ENCODE measurements around the gene DDR2. TPM values are rescaled to one million over a fixed set of nuclear protein-coding genes. Genes with fewer than 3 reads are reported as not detected.

DDR2 gene
- polyA plus RNA-seq, 3 donors, result 0.07 TPM; not detected in 2

GRCh38 chr1:162712317-162713029 is 80.2 kb downstream of the DDR2 start:
- no peak overlapping the region for H3K27ac ChIP-seq (ENCODE audit: low read depth in 1 of 2, low read length in 2 of 2)

GRCh38 chr1:162716123-162716522 is 83.9 kb downstream of the DDR2 start:
- no peaks in the 10 kb centered on the region for H3K36me3 Mint-ChIP-seq
- no peaks in the 10 kb centered on the region for H3K4me1 Mint-ChIP-seq
- Histone ChIP-seq H3K36me3 (replicated peaks in 1 of 2; ENCODE audit: control insufficient read depth in 1 of 2, insufficient read depth in 2 of 2, low read length in 2 of 2) (no peaks in the 10 kb centered on the region), H3K9ac (ENCODE audit: insufficient read depth, low read length, poor library complexity, severe bottlenecking) (no peak overlapping the region), H3K4me3 (replicated peaks in 1 of 3; ENCODE audit: low read depth in 2 of 3, low read length in 3 of 3) (no peak overlapping the region), H2AFZ (ENCODE audit: insufficient read depth, low read depth, low read length, poor library complexity, severe bottlenecking) (no peak overlapping the region), H3K4me2 (replicated peaks; ENCODE audit: extremely low read depth, low read length, poor library complexity, severe bottlenecking) (no peak overlapping the region), H3K9me3 (replicated peaks in 1 of 2; ENCODE audit: control insufficient read depth in 1 of 2, insufficient read depth in 1 of 2, low read length in 2 of 2) (no peaks in the 10 kb centered on the region), H4K20me1 (ENCODE audit: insufficient read depth, low read length) (no peaks in the 10 kb centered on the region), H3K27me3 (ENCODE audit: control insufficient read depth in 2 of 2, insufficient read depth in 2 of 2, low read length in 2 of 2) (no peaks in the 10 kb centered on the region), H3K4me1 (ENCODE audit: control insufficient read depth in 1 of 2, insufficient read depth in 2 of 2, low read length in 2 of 2) (no peaks in the 10 kb centered on the region), H3K79me2 (ENCODE audit: insufficient read depth, low read length) (no peaks in the 10 kb centered on the region), H3K27ac (ENCODE audit: low read depth in 1 of 2, low read length in 2 of 2) (no peak overlapping the region)
- TF ChIP-seq CTCF (IDR thresholded peaks at IDR 0.05), result no peak
- H3K4me3 Mint-ChIP-seq, result no peak overlapping the region
- DNase-seq, result no peak
- 84% methylated on average over 3 of the region's 4 CpGs for WGBS (ENCODE audit: insufficient coverage)
- intact Hi-C loops (cut with micrococcal nuclease), result no loop called here
- H3K9me3 Mint-ChIP-seq, result peaks cover 0 to 3% (median 2%) of the 10 kb centered on the region in 7 donors
- H3K27ac Mint-ChIP-seq, result no peak overlapping the region
- peaks cover 0 to 4% (median 2%) of the 10 kb centered on the region in 3 donors for H3K27me3 Mint-ChIP-seq (ENCODE audit: low read depth in 3 of 3)

More at GRCh38 chr1:162712317-162713029, 80.2 kb downstream of the DDR2 start:
- Mint-ChIP-seq H3K4me3 (no peak overlapping the region), H3K27ac (no peak overlapping the region), H3K9me3 (peaks cover 0 to 2% (median 0%) of the 10 kb centered on the region in 7 donors), H3K4me1 (no peaks in the 10 kb centered on the region), H3K27me3 (ENCODE audit: low read depth in 3 of 3) (peaks cover 0 to 5% (median 0%) of the 10 kb centered on the region in 3 donors), H3K36me3 (no peaks in the 10 kb centered on the region)
- no peak for DNase-seq
- H4K20me1 ChIP-seq (ENCODE audit: insufficient read depth, low read length), result no peaks in the 10 kb centered on the region
- H3K9ac ChIP-seq (ENCODE audit: insufficient read depth, low read length, poor library complexity, severe bottlenecking), result no peak overlapping the region
- WGBS (ENCODE audit: insufficient coverage), result 94% methylated on average over 2 of the region's 2 CpGs
- H3K79me2 ChIP-seq (ENCODE audit: insufficient read depth, low read length), result no peaks in the 10 kb centered on the region
- H2AFZ ChIP-seq (ENCODE audit: insufficient read depth, low read depth, low read length, poor library complexity, severe bottlenecking), result no peak overlapping the region
- H3K27me3 ChIP-seq (ENCODE audit: control insufficient read depth in 2 of 2, insufficient read depth in 2 of 2, low read length in 2 of 2), result no peaks in the 10 kb centered on the region
- H3K4me3 ChIP-seq (replicated peaks in 1 of 3; ENCODE audit: low read depth in 2 of 3, low read length in 3 of 3), result no peak overlapping the region
- no peaks in the 10 kb centered on the region for H3K9me3 ChIP-seq (replicated peaks in 1 of 2; ENCODE audit: control insufficient read depth in 1 of 2, insufficient read depth in 1 of 2, low read length in 2 of 2)
- intact Hi-C loops (cut with micrococcal nuclease), result no loop called here
- no peak for TF ChIP-seq CTCF (IDR thresholded peaks at IDR 0.05)
- no peaks in the 10 kb centered on the region for H3K4me1 ChIP-seq (ENCODE audit: control insufficient read depth in 1 of 2, insufficient read depth in 2 of 2, low read length in 2 of 2)
- no peaks in the 10 kb centered on the region for H3K36me3 ChIP-seq (replicated peaks in 1 of 2; ENCODE audit: control insufficient read depth in 1 of 2, insufficient read depth in 2 of 2, low read length in 2 of 2)
- no peak overlapping the region for H3K4me2 ChIP-seq (replicated peaks; ENCODE audit: extremely low read depth, low read length, poor library complexity, severe bottlenecking)

Data from CD14-positive monocyte (primary cell).